K562 treated with DMSO at 1 percent for 4 hours (cell line): Measurements from ENCODE around the gene RNF217. TPM values are rescaled to one million over a fixed set of nuclear protein-coding genes. Genes with fewer than 3 reads are reported as not detected.

Experiments
- total RNA-seq: library from RNA; unstranded; fragments of 300-600 nt; gene quantifications from 2 replicates; pipeline ENCODE4 v1.2.3, GENCODE V29; 2022; ENCODE audit not compliant: insufficient read depth

RNF217 gene, protein sequence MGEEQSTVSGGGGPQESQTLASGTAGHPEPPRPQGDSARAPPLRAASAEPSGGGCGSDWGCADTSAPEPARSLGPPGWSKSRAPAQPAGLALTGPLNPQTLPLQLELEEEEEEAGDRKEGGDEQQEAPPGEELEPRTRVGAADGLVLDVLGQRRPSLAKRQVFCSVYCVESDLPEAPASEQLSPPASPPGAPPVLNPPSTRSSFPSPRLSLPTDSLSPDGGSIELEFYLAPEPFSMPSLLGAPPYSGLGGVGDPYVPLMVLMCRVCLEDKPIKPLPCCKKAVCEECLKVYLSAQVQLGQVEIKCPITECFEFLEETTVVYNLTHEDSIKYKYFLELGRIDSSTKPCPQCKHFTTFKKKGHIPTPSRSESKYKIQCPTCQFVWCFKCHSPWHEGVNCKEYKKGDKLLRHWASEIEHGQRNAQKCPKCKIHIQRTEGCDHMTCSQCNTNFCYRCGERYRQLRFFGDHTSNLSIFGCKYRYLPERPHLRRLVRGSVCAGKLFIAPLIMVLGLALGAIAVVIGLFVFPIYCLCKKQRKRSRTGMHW
- 3.9 and 4.7 TPM in 2 replicates for total RNA-seq

DNA sequence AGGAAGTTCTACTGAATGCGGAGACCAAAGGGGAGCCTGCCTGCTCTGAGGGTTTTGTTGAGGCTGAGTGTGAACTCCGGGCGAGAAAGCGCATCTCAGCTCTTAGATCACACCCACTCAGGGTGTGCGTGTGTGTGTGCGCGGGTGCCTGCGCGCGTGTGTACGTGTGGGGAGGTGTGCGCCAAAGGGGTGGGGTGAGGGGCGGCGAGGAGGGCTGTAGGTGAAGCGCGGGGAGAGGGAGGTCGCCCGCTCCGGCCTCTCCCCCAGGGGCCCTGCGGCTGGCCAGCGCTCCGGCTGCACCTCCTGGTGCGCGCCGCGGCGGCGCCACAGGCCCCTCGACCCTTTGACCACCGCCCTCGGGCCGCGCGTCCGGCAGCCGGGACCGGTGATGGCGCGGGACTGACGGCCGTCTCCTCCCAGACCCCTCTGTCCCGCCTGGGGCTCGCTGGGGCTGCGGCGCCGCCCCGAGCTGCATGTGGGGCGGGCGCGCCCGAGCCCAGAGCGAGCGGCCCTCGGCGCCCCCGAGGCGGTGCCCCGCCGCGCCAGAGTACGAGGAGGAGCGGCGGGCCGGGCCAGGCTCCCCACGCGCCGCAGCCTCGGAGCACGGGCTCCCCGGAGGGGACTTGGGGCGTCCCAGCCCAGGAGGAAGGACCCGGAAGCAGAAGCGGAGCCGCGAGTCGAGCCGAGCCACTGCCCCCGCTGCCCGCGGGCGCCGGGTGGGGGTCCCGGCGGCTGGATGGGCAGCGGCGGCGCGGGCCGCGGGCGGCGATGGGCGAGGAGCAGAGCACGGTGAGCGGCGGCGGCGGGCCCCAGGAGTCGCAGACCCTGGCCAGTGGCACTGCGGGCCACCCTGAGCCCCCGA lies at the start of gene RNF217:
Gene RNF217 (plus strand): TSS at position 661 of the 862 bp plus-strand sequence. CDS start 108 bp downstream, at position 769.

Other genes with a start within 250 kb of the RNF217 start
- 104 and 106 TPM in 2 replicates for gene TPD52L1, start 191.3 kb downstream of the RNF217 start, total RNA-seq